Naive thymus-derived CD4-positive, alpha-beta T cell (primary cell): ENCODE results near the gene CDH5. TPM values are rescaled to one million over a fixed set of nuclear protein-coding genes. Genes with fewer than 3 reads are reported as not detected.

Experiments
- ATAC-seq: fragments of 150-1000 bp; cut with Tn5 transposase; 2 replicates; pipeline ENCODE4 v1.10.0; 2021; ENCODE audit warnings: mild to moderate bottlenecking, moderate library complexity
- CTCF ChIA-PET: fragments of 350-600 bp; sonication (Branson Sonifier 250); formaldehyde crosslinking; loops from one replicate; lab custom pipeline; 2021; ENCODE audit warnings: antibody characterized with exemption; lab: Charles Lee
- POLR2A ChIA-PET: fragments of 350-600 bp; sonication (Branson Sonifier 250); formaldehyde crosslinking; loops from one replicate; lab custom pipeline; 2021; ENCODE audit warnings: antibody characterized with exemption, inconsistent platforms; lab: Charles Lee
- DNase-seq, 9 donors: peaks; one replicate each; pipeline versions ENCODE4 v3.0.0 to v3.0.0-alpha.2; 2020 to 2022; ENCODE audit warnings: mixed read lengths in 1 of 9
- H3K27ac ChIP-seq: one replicate; pipeline ENCODE4 v1.7.0; 2013; ENCODE audit warnings: mild to moderate bottlenecking, low read depth, low read length, moderate library complexity
- H3K27me3 ChIP-seq, 2 donors: one replicate each; pipeline ENCODE4 v1.7.0; 2013; ENCODE audit warnings: low read length in 2 of 2, mild to moderate bottlenecking in 2 of 2, moderate library complexity in 2 of 2; ENCODE audit not compliant: control insufficient read depth in 2 of 2, insufficient read depth in 2 of 2
- H3K36me3 ChIP-seq, 3 experiments: 1 replicate in 2 of 3; 2 replicates in 1 of 3; pipeline ENCODE4 v1.7.0; 2013; ENCODE audit warnings: low read length in 3 of 3, mild to moderate bottlenecking in 3 of 3, moderate library complexity in 1 of 3; ENCODE audit not compliant: insufficient read depth in 3 of 3, control insufficient read depth in 2 of 3
- H3K4me1 ChIP-seq, 2 donors: one replicate each; pipeline ENCODE4 v1.7.0; 2013; ENCODE audit warnings: low read length in 2 of 2, mild to moderate bottlenecking in 2 of 2, moderate library complexity in 1 of 2; ENCODE audit not compliant: control insufficient read depth in 2 of 2, insufficient read depth in 2 of 2
- H3K4me3 ChIP-seq: 2 replicates; pipeline ENCODE4 v1.7.0; 2013; ENCODE audit warnings: mild to moderate bottlenecking, low read length
- H3K9me3 ChIP-seq, 3 experiments: 1 replicate in 2 of 3; 2 replicates in 1 of 3; pipeline ENCODE4 v1.7.0; 2013; ENCODE audit warnings: low read length in 3 of 3; ENCODE audit not compliant: control insufficient read depth in 2 of 3
- H3K27ac Mint-ChIP-seq, 9 donors: one replicate each; pipeline ENCODE4 v1.8.0; 2020 to 2022; ENCODE audit warnings: mixed read lengths in 9 of 9, mild to moderate bottlenecking in 8 of 9, moderate library complexity in 5 of 9, inconsistent platforms in 2 of 9
- H3K27me3 Mint-ChIP-seq, 5 donors: one replicate each; pipeline ENCODE4 v1.8.0; 2021 to 2022; ENCODE audit warnings: mixed read lengths in 5 of 5, mild to moderate bottlenecking in 1 of 5
- H3K36me3 Mint-ChIP-seq, 5 donors: one replicate each; pipeline ENCODE4 v1.8.0; 2020 to 2022; ENCODE audit warnings: mixed read lengths in 5 of 5, mild to moderate bottlenecking in 3 of 5, inconsistent platforms in 1 of 5
- H3K4me1 Mint-ChIP-seq, 7 donors: one replicate each; pipeline ENCODE4 v1.8.0; 2020 to 2022; ENCODE audit warnings: mixed read lengths in 7 of 7, mild to moderate bottlenecking in 3 of 7, inconsistent platforms in 1 of 7
- H3K4me3 Mint-ChIP-seq, 10 donors: one replicate each; pipeline ENCODE4 v1.8.0; 2020 to 2022; ENCODE audit warnings: mild to moderate bottlenecking in 10 of 10, mixed read lengths in 10 of 10, moderate library complexity in 6 of 10, inconsistent platforms in 2 of 10
- H3K9me3 Mint-ChIP-seq, 11 donors: one replicate each; pipeline ENCODE4 v1.8.0; 2020 to 2022; ENCODE audit warnings: mixed read lengths in 11 of 11, mild to moderate bottlenecking in 4 of 11, inconsistent platforms in 1 of 11, moderate library complexity in 1 of 11
- intact Hi-C, 2 donors: fragments of 100-400 bp; cut with micrococcal nuclease; formaldehyde crosslinking; loops; one replicate each; pipeline ENCODE4 v1.15.1; 2023
- polyA plus RNA-seq, 2 donors: library from polyadenylated mRNA; unstranded; fragments of 300-500 nt; fragmentation: Illumina TruSeq; gene quantifications; one replicate each; pipeline ENCODE4 v1.2.3, GENCODE V29; 2021
- total RNA-seq, 6 experiments: library from RNA in 5 of 6; stranded (reverse) in 5 of 6; gene quantifications; 1 replicate in 5 of 6; 2 replicates in 1 of 6; pipeline ENCODE4 v1.2.3 and lab custom pipeline; 2021 to 2026

Gene CDH5
- total and polyA plus RNA-seq, 7 experiments from 2014 or later: not detected

DNA sequence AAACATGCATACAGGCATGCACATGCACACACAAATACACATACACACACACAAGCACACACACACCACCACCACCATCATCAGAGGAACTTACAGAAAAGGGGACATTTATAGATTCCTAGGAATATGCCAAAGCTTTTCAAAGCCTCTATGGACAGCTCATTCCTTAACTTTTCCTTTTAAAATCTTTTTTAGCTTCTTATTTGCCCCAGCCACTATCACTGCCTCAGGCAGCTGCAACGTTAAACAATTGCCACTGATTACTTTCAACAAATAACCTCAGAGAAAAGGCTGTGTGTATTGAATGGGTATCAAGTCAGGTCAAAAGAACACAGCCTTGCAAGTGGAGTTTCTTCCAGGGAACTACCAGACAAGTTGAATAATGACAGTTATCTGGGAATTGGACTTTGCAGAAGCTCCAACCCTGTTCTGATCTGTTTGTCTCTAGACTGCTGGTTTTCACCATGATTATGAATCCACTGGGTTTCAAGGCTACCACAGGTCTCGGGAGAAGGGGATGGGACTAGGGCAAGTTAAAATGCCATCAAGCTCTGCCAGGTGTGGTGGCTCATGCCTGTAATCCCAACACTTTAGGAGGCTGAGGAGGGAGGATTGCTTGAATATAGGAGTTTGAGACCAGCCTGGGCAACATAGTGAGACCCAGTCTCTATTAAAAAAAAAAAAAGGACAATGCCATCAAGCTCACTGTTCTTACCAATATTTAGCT, 38.7 kb downstream of the CDH5 start:
- H3K4me3 Mint-ChIP-seq: no peak overlapping the region
- no peaks in the 10 kb centered on the region for H3K9me3 ChIP-seq
- H3K27ac Mint-ChIP-seq: peak overlapping the region in 1 of 9 donors; percentile 52
- peaks cover 19 to 27% of the 10 kb centered on the region in 2 donors for H3K4me1 ChIP-seq
- H3K27me3 Mint-ChIP-seq: peaks cover 0 to 21% (median 5%) of the 10 kb centered on the region in 5 donors
- no peak for DNase-seq
- intact Hi-C loops: loop anchor here in 1 of 2 donors (5.0 kb wide), 1 partner anchor 292 kb away; the partner anchor contains the start of gene CMTM4
- no peaks in the 10 kb centered on the region for H3K27me3 ChIP-seq
- CTCF ChIA-PET: interaction anchor here (0.6 to 5.9 kb wide), 19 partner anchors 10 to 1861 kb away, joined by 3 to 84 read pairs (median 4); partner anchors contain the start of gene CMTM3
- peaks cover 14 to 32% (median 30%) of the 10 kb centered on the region in 7 donors for H3K4me1 Mint-ChIP-seq
- H3K4me3 ChIP-seq: no peak overlapping the region
- H3K36me3 Mint-ChIP-seq: peaks cover 0 to 15% (median 6%) of the 10 kb centered on the region in 5 donors
- POLR2A ChIA-PET: no interaction called here
- H3K27ac ChIP-seq: no peak overlapping the region
- ATAC-seq: no peak
- H3K9me3 Mint-ChIP-seq: peaks cover 0 to 4% (median 0%) of the 10 kb centered on the region in 11 donors
- no peaks in the 10 kb centered on the region for H3K36me3 ChIP-seq

DNA sequence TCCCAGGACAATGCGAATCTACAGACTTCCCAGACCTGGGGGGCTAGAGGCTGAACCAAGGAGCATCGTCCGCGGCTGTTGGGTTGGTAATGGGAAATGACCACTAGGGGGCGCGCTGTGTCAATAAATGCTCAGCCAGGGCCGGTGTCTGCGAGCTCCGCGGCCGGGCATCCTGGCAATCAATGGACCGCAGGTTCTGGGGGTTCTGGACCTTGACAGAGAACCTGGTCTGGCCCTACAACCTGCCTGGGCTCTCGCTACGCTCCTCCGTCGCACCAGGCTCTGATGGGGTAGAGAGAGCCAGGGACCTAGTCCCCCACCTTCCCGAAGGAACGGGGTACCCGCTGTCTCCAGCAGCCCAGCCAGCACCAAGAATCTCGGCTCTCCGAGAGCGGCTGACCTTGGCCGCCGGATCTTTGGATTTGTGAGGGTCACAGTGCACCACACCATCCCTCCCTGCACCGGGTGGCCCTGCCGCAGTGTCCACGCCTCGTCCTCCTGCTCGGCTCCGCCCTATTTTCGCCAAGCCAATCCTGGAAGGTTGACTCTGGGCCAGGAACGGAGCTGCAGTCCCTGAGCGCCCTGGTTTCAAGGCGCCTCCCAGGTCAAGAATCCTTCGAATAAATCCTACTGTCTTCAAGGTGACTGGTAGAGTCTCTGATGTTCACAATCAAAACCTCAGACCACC, 40.2 kb downstream of the CDH5 start:
- Histone ChIP-seq H3K4me3 (peak overlapping the region; percentile 76), H3K9me3 (no peaks in the 10 kb centered on the region), H3K27me3 (no peaks in the 10 kb centered on the region), H3K36me3 (peaks cover 0 to 7% (median 0%) of the 10 kb centered on the region in 3 experiments), H3K4me1 (peaks cover 19 to 27% of the 10 kb centered on the region in 2 donors), H3K27ac (no peak overlapping the region)
- ChIA-PET POLR2A (interaction anchor here (0.6 to 1.8 kb wide), 9 partner anchors 68 to 462 kb away, joined by 3 to 10 read pairs (median 3); partner anchors contain the start of gene CKLF), CTCF (interaction anchor here (0.6 to 5.9 kb wide), 21 partner anchors 8 to 466 kb away, joined by 3 to 84 read pairs (median 6); partner anchors contain the start of genes CKLF, CMTM3 and DYNC1LI2)
- Mint-ChIP-seq H3K27me3 (peaks cover 0 to 24% (median 5%) of the 10 kb centered on the region in 5 donors), H3K4me3 (peak overlapping the region; percentile 86 to 94 (median 89)), H3K4me1 (peaks cover 14 to 40% (median 33%) of the 10 kb centered on the region in 7 donors), H3K27ac (peak overlapping the region; percentile 34 to 97 (median 79)), H3K9me3 (peaks cover 0 to 9% (median 7%) of the 10 kb centered on the region in 11 donors), H3K36me3 (peaks cover 8 to 29% (median 21%) of the 10 kb centered on the region in 5 donors)
- DNase-seq: peak; percentile 70 to 92 (median 84)
- intact Hi-C loops: loop anchor here (1.0 to 5.0 kb wide), 13 partner anchors 72 to 467 kb away; partner anchors contain the start of genes CMTM3 (in 2 of the 2), CMTM4 (in 1 of the 2) and DYNC1LI2 (in 1 of the 2)
- peak; percentile 90 for ATAC-seq

DNA sequence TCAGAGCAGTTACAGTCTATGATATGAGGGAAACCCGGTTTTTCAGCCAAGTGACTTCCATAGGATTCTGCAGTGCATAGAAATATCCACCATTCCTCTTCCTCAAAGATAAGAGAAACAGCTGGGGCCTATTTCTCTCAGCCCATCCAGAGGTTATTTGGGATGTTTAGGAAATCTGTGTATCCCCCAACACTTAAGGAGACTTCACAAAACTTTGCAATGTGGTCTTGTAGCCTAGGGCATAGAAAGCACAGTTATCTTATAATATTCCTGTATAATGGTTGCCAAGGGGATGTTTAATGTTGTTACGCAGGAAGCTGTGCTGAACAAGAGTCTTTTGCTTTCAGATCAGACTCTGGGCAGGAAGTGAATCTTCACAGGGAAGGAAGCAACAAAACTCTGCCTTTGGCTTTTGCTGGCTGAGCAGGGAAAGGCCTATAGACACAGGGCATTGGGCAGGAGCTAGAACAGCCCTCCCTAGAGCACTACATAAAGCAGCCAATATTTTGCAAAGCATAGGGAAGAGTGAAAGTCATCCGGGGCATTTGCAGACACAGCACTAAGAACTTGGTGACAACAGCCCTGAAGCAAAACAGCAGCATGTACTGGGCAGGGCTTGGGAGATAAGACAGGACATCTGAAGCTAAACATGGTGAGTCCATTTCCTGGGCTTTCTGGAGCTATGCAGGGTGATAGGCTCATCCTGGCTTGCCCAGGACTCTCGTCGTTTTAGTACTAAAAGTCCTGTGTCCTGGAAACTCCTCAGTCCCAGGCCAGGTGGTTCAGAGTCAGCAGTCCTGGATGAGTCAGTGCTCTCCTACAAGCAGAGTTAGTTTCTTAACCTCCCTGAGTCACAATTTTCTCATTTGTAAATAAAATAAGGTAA, 41.9 kb downstream of the CDH5 start:
- peak in 7 of 9 donors; percentile 57 to 77 (median 71) for DNase-seq
- ChIA-PET CTCF (interaction anchor here (0.5 to 5.9 kb wide), 11 partner anchors 13 to 464 kb away, joined by 3 to 84 read pairs (median 4); partner anchors contain the start of gene DYNC1LI2), POLR2A (interaction anchor here (0.7 to 1.8 kb wide), 9 partner anchors 67 to 198 kb away, joined by 3 to 10 read pairs (median 4); partner anchors contain the start of gene CKLF)
- Mint-ChIP-seq H3K36me3 (peaks cover 8 to 30% (median 28%) of the 10 kb centered on the region in 5 donors), H3K4me3 (peak overlapping the region; percentile 83 to 99 (median 91)), H3K4me1 (peaks cover 14 to 40% (median 33%) of the 10 kb centered on the region in 7 donors), H3K27ac (peak overlapping the region; percentile 88 to 99 (median 94)), H3K9me3 (peaks cover 0 to 21% (median 11%) of the 10 kb centered on the region in 11 donors), H3K27me3 (peaks cover 0 to 24% (median 5%) of the 10 kb centered on the region in 5 donors)
- Histone ChIP-seq H3K27me3 (no peaks in the 10 kb centered on the region), H3K36me3 (peaks cover 0 to 7% (median 0%) of the 10 kb centered on the region in 3 experiments), H3K9me3 (peaks cover 0 to 5% (median 0%) of the 10 kb centered on the region in 3 experiments), H3K27ac (peak overlapping the region; percentile 60), H3K4me3 (peak overlapping the region; percentile 52), H3K4me1 (peaks cover 19 to 27% of the 10 kb centered on the region in 2 donors)
- intact Hi-C loops: loop anchor here (1.0 to 5.0 kb wide), 7 partner anchors 20 to 289 kb away; partner anchors contain the start of gene CMTM4 (in 1 of the 2)
- ATAC-seq: peak; percentile 76

DNA sequence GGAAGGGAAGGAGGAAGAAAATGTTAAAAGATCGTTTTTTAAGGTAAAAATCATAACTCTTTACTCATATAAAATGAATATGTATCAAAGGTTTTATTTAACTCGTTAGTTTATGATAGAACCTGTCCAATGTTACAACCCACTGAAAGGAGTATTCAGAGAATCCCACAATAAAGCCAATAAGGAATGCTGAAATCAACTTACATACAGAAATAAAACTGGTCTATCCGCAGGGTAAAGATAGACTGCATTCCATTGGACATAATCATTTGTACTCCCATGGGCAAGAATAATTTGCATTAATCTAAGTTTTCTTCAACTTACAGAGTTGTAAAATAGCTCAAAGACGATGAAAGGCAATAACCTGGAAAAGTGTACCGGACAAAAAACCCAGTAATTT, 42.7 kb downstream of the CDH5 start:
- Mint-ChIP-seq H3K27me3 (peaks cover 0 to 25% (median 4%) of the 10 kb centered on the region in 5 donors), H3K36me3 (peaks cover 8 to 30% (median 28%) of the 10 kb centered on the region in 5 donors), H3K27ac (peak overlapping the region; percentile 88 to 99 (median 94)), H3K4me3 (peak overlapping the region; percentile 83 to 99 (median 91)), H3K9me3 (peaks cover 0 to 21% (median 12%) of the 10 kb centered on the region in 11 donors), H3K4me1 (peaks cover 14 to 40% (median 33%) of the 10 kb centered on the region in 7 donors)
- ATAC-seq: no peak
- Histone ChIP-seq H3K4me1 (peaks cover 19 to 27% of the 10 kb centered on the region in 2 donors), H3K27ac (peak overlapping the region; percentile 60), H3K27me3 (no peaks in the 10 kb centered on the region), H3K36me3 (peaks cover 0 to 7% (median 0%) of the 10 kb centered on the region in 3 experiments), H3K9me3 (peaks cover 0 to 5% (median 0%) of the 10 kb centered on the region in 3 experiments), H3K4me3 (peak overlapping the region; percentile 52)
- DNase-seq: no peak
- ChIA-PET CTCF (interaction anchor here (0.5 to 5.9 kb wide), 4 partner anchors 74 to 361 kb away, joined by 4 to 84 read pairs (median 18); partner anchors contain the start of gene DYNC1LI2), POLR2A (interaction anchor here (1.5 kb wide), 1 partner anchor 181 kb away, joined by 5 read pairs; no protein-coding TSS in a partner anchor)
- intact Hi-C loops: loop anchor here in 1 of 2 donors (2.0 to 5.0 kb wide), 2 partner anchors 20 to 288 kb away; partner anchors contain the start of gene CMTM4

DNA sequence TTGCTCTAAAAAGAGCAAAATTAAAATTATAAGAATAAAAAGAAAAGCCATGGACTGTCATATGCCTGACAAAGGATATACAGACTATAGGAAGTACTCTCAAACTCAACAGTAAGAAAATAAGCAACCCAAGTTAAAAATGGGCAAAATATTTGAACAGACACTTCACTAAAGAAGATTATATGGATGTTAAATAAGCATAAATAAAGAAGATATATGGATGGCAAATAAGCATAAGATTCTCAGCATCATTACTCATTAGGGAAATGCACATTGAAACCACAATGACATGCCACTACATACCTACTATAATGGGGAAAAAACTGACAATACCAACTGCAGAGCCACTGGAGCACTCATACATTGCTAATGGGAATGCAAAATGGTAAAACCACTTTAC, 45.7 kb downstream of the CDH5 start:
- ATAC-seq (no peak), DNase-seq (no peak)
- Mint-ChIP-seq H3K9me3 (peaks cover 4 to 26% (median 12%) of the 10 kb centered on the region in 11 donors), H3K4me1 (peaks cover 10 to 36% (median 30%) of the 10 kb centered on the region in 7 donors), H3K36me3 (peaks cover 22 to 37% (median 32%) of the 10 kb centered on the region in 5 donors), H3K27ac (no peak overlapping the region), H3K4me3 (no peak overlapping the region), H3K27me3 (peaks cover 0 to 6% (median 0%) of the 10 kb centered on the region in 5 donors)
- Histone ChIP-seq H3K9me3 (peaks cover 0 to 5% (median 0%) of the 10 kb centered on the region in 3 experiments), H3K36me3 (peaks cover 0 to 7% (median 0%) of the 10 kb centered on the region in 3 experiments), H3K27ac (no peak overlapping the region), H3K27me3 (no peaks in the 10 kb centered on the region), H3K4me1 (peaks cover 12 to 23% of the 10 kb centered on the region in 2 donors), H3K4me3 (no peak overlapping the region)
- CTCF ChIA-PET: no interaction called here
- POLR2A ChIA-PET: no interaction called here
- intact Hi-C loops: no loop called here
